Measurements from ENCODE around the gene TBC1D9B.

GRCh38 chr5:179889885-179890284, 17.8 kb downstream of the TBC1D9B start:
- no peak for TF ChIP-seq CTCF (IDR thresholded peaks at IDR 0.05; ENCODE audit: poor library complexity)
- no peak for TF ChIP-seq EZH2 (IDR thresholded peaks at IDR 0.05; ENCODE audit: borderline replicate concordance)

Measured in hepatocyte (in vitro differentiated cells).